HEK293 (cell line): ENCODE results near the gene HIVEP2.

Source experiments
- MYNN ChIP-seq: fragments of 450-650 bp; formaldehyde crosslinking; IDR thresholded peaks from 2 replicates; pipeline ENCODE4 v1.5.1; 2016; ENCODE audit warnings: missing biosample characterization, missing genetic modification characterization, borderline replicate concordance
- TF ChIP-seq, protein P1 (sequence below): fragments of 450-650 bp; formaldehyde crosslinking; IDR thresholded peaks from 2 replicates; pipeline ENCODE4 v1.5.1; 2016; ENCODE audit warnings: missing biosample characterization, missing genetic modification characterization
- TF ChIP-seq, protein P2 (sequence below): fragments of 450-650 bp; formaldehyde crosslinking; IDR thresholded peaks from 2 replicates; pipeline ENCODE4 v1.5.1; 2016; ENCODE audit warnings: missing biosample characterization, missing genetic modification characterization, low read depth

DNA sequence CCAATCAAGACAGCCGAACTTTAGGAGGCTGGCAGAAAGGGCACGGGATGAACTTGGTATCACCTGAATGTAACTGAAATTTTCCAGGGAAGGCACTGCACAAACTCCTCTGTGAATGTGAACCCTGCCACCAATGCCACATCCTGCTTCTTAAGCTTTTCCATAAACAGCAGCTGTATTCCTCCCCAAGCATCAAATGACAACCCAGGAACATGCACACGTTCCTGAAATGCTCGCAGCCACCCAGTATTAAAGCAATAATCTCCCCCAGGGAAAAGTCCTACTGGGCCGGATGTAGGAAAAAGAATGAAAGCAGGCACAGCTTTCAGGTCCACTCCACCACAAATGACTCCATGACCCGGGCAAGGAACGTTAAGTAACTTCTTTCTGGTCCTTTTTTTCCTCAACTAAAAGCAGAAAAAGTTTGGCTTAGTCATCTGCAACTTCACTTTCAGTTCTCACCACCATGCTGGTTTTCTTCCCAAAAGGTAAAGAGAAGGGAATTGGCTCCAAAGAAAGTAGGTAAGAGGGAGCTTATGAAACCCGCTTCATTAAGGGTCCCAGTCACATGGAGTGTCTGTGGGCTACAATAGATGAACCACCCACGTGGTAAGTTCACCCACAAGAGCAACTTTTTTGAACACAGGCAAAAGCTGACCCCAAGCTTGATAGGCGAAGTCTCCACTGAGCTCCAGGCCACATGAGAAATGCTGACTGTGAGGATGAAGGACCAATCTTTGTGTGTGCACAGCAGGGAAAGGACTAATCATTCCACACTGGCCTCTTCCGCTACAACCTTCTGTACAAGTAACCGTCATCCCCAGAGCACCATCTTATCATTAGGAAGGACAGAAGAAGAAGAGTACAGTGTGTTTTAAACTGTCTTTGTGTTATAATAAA lies 90.1 kb downstream of the HIVEP2 start:
- TF ChIP-seq, protein P1, sequence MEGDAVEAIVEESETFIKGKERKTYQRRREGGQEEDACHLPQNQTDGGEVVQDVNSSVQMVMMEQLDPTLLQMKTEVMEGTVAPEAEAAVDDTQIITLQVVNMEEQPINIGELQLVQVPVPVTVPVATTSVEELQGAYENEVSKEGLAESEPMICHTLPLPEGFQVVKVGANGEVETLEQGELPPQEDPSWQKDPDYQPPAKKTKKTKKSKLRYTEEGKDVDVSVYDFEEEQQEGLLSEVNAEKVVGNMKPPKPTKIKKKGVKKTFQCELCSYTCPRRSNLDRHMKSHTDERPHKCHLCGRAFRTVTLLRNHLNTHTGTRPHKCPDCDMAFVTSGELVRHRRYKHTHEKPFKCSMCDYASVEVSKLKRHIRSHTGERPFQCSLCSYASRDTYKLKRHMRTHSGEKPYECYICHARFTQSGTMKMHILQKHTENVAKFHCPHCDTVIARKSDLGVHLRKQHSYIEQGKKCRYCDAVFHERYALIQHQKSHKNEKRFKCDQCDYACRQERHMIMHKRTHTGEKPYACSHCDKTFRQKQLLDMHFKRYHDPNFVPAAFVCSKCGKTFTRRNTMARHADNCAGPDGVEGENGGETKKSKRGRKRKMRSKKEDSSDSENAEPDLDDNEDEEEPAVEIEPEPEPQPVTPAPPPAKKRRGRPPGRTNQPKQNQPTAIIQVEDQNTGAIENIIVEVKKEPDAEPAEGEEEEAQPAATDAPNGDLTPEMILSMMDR (tag by site-specific recombination): no peak
- TF ChIP-seq, protein P2, sequence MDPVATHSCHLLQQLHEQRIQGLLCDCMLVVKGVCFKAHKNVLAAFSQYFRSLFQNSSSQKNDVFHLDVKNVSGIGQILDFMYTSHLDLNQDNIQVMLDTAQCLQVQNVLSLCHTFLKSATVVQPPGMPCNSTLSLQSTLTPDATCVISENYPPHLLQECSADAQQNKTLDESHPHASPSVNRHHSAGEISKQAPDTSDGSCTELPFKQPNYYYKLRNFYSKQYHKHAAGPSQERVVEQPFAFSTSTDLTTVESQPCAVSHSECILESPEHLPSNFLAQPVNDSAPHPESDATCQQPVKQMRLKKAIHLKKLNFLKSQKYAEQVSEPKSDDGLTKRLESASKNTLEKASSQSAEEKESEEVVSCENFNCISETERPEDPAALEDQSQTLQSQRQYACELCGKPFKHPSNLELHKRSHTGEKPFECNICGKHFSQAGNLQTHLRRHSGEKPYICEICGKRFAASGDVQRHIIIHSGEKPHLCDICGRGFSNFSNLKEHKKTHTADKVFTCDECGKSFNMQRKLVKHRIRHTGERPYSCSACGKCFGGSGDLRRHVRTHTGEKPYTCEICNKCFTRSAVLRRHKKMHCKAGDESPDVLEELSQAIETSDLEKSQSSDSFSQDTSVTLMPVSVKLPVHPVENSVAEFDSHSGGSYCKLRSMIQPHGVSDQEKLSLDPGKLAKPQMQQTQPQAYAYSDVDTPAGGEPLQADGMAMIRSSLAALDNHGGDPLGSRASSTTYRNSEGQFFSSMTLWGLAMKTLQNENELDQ (tag by site-specific recombination): no peak
- TF ChIP-seq MYNN (tag by site-specific recombination): no peak
